HG02678 (cell line): ENCODE measurements around the gene WDPCP.
"Not testable (repeated sequence)": the region's sequence is repeated elsewhere in the genome, so short reads cannot be mapped to it uniquely, and the experiment has no call there.

Source experiments
- ATAC-seq: cut with Tn5 transposase; IDR thresholded peaks from one replicate; pipeline ENCODE4 v1.9.1; 2021; ENCODE audit warnings: mild to moderate bottlenecking, moderate library complexity; ENCODE audit not compliant: unreplicated experiment

The WDPCP gene

DNA sequence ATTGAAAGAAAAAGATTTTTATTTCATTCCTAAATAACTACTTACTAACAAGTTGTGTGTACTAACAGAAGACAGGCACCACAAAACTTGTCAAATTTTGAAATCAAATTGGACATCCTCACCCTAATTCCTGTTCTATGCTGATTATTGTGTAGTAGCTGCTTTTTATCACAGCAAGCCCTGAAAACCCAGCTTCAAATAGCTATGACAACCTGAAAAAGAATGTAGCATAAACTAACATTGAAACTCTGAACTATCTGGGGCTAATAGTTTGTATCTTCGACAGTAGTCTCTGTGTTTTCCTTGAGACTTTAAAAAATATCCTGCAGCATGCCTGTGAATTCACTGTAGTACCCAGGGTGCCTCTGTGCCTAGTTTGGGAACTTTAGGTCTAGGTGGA, 122.6 kb downstream of the WDPCP start:
- no peak for ATAC-seq

DNA sequence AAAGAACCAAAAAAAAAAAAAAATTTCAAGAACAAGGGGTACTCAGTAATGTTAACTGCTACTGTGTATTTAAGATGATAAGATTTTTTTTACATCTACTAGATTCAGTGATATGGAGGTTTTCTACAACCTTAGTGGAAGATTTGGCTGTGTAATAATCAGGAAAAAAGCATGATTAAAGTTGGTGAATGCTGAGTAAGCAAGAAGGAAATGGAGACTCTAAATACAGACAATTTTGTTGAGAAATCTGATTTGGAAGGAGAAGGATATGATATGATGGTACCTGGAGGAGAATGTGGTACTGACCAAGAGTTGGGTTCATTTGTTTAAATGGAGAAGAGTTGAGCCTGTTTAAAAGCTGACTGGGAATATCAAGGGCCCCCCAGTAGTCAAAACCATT, 125.1 kb downstream of the WDPCP start:
- ATAC-seq, result no peak

DNA sequence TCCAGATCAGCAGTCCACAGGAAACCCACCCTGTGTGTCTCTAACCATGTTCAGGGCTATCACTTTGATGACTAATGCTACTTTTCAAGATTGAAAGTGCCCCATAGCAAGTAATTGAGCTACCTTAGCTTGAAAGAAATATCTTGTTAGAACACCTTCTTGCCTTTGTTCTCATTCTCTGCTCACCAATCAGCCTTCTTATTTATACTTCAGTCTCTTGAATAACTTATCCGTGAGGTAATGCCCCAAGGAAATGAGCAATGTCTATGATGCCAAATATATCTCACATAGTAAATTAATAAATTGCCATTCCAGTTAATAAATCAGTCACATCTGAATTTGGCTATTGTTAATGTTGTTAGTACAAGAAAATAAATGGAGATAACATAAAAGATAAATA, 141.6 kb downstream of the WDPCP start:
- no peak for ATAC-seq

DNA sequence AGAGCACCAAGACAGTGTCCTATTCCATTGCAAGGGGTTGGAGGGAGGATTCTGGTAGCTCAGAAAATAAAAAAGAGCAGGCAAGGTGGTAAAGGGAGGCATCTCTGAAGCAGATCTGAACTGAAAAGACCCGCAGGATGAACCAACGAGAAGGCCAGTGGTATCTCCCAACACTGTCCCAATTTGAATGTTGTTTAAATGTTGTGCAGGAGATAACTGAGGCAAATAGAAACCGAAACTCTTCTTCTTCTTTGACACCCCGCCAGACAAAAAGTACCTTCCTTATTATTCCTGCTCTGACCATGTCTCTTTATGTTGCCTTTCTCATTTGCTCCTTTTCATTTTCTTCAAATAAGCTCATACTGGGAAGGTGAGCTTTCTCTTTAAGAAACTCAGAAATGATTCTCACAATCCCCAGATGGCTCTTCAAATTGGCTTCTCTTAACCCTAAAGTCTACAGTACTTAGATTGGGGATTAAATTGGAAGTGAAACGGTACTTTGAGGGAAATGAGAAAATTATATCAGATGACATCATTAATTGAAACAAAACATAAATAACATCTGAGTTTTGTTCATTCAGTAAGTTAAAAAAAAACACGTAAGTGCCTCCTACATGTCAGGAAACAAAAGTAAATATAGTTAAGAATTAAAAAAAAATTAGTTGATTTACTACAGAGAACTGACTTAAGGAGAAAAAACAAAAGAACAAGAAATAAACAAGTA, 143.6 kb downstream of the WDPCP start:
- no peak for ATAC-seq

DNA sequence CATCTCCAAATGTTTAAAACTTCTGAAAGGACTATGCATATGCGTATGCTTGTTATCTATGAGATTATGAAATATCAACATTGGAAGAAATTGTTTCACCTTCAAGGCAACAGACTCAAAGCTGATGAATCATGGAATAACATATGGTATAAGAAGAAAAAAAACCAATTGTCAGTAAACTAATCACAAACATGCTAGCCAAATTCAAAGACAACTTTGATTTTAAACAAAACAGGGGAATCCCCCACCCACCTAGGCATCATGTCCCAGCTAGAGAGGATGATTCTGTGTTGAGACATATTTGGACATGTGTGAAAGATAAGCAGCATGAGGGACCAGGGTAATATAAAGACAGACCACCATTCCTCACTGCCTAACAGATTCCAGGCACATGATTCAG, 147.7 kb downstream of the WDPCP start:
- no peak for ATAC-seq

DNA sequence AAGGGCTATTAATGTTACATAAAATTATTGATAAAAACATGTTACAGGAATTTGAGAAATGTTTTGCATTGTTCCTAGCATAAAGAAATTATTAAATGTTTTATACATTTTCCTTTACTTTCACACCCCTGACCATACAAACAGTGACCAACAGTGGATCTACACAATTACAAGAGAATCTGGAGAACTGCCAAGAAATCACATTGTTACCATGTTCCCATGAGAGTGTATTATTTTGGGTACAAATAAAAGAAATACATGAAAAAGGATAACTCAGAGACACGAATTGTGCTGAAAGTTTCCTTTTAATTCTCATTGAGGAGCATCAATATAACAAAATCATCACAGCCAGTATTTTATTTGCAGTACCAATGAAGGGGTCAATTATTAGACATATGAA, 150.1 kb downstream of the WDPCP start:
- no peak for ATAC-seq

DNA sequence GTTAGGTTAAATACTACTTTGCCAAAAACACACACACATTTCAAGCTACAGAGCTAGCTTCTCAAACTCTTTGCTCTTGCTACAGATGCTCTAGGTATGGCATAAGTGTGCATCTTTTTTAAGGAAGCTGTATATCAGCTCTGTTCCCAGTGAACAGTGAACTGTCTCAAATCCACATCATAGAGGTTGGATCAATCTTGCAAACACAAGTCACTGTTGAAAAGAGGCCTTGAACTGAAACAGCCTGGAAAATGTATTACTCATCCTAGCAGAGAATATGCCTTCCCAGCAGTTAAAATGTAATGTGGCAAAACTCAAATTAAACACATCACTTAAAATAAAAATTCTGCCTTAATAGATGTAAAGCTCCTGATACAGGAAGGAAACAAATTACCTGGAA, 151.8 kb downstream of the WDPCP start:
- ATAC-seq, result no peak

DNA sequence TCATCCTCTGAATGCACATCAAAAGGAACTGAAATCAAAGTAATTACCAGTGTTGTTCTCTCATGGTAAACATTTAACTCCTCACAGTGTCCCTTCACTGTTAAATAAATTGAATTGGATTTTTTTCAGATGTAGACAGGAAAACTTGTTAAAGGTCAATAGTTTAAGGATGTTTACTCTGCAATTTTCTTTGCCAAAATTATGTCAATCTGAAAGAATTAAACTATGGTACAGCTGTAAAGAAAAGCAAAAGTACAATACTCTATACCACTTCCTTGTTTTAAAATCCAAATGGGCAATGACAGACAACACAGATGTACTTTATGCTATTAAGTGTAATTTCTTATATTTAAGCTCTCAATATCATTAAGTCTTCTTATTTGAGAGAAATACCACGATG, 153.2 kb downstream of the WDPCP start:
- ATAC-seq, result no peak

DNA sequence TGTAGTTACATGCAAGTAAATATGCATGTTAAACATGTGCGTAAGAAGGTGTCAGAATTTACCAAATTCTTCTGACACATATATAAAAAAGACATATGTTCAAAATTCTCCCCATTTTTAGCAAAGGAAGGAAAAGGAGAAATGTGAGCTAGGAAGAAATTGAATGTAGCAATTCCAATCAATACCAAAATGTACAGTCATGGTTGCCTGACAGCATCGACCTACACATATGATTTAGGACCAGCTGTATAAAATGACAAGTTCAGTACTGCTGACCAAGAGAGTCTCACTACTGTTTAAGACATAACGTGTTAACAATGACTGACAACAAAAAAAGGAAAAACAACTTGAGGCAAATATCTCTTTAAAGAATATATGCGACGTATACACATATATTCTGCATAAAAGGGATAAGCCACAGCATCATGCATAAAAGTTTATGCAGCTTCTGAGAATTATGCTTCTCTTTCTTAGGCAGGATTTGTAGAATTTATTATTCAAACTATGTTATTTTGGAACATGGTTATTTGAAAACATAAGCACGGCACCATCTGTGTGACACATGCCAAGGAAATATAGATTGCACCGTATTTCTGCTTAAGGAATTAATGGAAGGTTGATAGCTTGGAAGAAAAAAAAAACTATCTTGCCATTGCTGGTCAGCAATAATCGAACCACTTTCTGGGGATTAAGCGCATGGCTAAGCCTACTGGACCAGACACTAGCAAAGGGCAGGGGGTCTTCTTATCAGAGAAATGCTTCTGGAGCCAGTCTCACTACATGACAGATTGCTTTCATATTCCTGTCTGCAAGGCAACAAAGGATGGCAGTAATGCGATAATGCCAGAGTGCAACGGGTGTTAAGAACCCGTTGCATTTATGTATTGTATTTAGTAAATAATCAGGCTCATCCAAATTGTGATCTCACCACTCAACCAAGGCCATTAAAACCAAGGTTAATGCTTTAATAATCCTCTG, 154.0 kb downstream of the WDPCP start:
- no peak for ATAC-seq

DNA sequence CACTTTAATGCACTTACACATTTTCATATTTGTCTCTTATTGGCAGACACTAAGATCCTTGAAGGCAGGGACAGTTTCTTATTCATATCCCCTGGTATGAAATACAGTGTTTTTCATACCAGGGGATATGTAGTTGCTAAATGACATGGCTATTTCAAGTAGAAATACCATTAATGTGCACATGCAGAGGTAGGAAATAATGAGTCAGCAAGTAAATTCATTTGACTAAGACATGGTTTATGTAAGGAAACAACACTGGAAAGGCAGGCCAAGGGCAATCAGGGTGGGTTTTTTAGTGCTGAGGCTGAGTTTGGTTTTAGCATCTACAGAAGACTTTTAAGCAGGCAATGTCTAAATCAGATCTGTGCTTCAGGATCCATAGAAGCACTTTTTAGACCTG, 155.9 kb downstream of the WDPCP start:
- ATAC-seq, result no peak

DNA sequence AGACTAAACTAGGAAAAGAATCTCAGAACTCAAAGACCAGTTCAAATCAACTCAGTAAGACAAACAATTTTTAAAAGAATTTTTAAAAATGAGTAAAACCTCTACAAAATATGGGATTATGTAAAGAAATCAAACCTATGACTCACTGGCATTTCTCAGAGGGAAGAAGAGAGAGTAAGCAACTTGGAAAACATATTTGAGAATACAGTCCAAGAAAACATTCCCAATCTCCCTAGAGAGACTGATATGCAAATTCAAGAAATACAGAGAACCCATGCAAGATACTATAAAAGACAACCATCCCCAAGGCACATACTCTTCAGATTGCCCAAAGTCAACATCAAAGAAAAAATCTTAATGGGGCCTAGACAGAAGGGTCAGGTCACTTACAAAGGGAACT, 162.7 kb downstream of the WDPCP start:
- no peak for ATAC-seq

DNA sequence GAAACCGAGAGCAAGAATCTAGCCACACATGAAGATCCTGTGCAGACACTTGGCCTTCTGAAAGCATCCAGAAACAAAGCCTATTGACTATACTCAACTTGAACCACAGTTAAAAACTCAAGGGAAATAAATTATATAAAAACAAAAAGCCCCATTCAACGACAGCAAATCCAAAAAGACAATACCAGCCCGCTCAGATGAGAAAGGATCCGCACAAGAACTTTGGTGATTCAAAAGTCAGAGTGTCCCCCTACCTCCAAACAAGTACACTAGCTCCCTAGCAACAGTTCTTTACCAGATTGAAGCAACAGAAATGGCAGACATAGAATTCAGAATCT, 163.2 kb downstream of the WDPCP start:
- no peak for ATAC-seq

DNA sequence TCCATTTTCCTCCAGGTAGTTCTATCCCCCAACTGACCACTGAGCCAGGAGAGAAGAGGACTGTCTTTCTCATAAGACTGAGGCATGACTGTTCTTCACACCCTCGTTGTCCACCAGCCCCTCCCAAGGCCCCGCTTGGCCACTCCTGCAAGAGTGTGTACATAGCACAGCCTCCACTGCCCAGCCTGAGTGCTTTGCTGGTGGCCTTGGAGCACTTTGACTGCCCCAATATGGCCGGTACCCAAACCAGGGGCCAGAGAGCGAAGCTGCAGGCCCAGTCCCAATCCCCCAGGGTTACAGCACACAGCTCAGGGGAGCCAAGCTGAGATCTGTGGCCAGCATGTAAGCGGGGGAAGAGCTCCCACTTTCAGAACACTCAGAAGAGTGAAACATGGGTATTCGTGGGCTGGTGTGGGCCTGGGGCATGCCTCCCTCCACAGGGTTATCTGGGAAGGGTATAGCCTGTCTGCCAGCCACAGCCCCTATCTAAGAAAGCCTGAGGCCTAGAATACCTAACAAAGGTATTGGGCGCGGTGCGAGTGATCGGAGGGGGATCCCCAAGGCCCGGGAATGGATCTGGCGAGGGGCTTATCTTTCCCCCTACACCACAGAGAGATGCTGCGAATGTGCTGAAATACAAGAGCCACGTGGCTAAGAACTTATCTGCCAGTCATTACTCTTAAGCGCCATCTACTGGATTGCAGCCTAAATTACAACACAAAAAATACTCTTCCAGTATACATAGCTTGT, 163.8 kb downstream of the WDPCP start:
- peak; percentile 86 for ATAC-seq

DNA sequence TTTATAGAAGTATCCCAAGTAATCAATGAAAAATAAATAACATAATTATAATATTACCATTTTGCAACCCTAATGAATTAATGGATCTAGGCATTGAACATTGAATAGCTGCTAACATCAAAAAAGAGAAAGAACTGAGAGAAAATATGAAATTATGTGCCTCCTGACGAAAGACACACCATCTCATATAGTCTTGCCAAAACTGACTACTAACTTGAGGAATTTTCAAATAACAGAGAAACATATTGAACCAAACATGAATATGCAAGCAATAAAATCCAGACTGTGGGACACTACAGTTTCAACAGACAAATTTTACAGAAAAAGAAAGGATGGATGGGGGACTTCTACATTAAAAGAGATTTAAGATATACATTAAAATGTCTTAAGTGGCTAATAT, 165.7 kb downstream of the WDPCP start:
- ATAC-seq, result no peak

DNA sequence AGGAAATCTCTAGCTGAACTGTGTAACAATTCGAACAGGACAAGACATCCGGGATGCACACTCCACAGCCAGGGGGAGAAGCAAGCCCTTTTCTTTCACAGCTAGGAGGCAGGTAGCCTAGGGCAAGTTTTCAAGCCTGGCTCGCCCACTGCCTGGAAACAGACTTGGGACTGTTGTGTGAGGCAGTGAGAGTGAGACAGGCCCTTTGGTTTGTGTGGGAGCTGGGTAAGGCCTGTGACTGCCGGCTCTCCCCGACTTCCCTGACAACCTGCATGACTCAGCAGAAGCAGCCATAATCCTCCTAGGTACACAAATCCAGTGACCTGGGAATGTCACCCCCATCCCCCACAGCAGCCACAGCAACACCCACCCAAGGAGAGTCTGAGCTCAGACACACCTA, 179.7 kb downstream of the WDPCP start:
- no peak for ATAC-seq

DNA sequence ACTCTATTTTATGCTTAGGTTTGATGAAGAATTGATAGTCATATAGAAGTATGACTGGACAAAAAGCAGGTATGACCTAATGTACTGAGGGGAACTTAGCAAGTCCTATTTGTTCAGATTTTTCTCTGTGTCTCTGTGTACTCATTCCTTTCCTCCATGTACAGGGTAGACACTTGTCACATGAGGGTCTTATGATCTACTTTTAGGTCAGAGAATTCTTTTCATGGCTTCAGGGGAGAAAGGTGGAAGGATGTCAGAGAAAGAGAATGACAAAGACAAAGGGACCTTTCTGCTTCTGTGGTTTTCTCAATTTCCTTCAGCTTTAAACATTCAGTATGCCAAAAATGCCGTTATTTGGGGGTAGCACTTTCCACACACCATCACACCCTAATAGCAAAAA, 181.6 kb downstream of the WDPCP start:
- no peak for ATAC-seq

DNA sequence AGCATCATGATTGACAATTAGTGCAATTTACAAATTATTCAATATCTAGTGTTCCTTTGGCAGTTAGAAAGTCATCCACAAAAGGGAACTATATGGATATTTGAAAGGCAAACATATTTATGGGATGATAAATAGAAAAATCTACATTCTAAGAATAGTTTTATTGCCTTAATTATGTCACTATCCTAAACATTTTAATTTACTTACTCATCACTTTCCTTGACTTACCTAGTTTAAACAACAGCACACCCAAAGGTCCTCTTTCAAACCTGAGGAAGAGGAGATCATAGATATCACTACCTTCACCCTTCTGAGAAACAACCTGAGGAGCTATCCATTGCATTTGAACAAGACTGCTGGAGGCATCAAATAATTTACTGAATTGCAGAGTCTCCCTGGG, 184.5 kb downstream of the WDPCP start:
- no peak for ATAC-seq

DNA sequence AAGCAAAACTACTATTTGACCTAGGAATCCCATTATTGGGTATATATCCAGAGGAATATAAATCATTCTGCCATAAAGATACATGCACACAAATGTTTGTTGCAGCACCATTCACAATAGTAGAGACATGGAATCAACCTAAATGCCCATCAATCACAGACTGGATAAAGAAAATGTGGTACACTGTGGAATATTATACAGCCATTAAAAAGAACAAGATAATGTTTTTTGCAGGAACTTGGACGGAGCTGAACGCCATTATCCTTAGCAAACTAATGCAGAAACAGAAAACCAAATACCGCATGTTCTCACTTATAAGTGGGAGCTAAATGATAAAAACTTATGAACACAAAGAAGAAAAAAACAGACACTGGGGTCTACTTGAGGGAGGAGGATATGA, 185.4 kb downstream of the WDPCP start:
- not testable (repeated sequence) for ATAC-seq

DNA sequence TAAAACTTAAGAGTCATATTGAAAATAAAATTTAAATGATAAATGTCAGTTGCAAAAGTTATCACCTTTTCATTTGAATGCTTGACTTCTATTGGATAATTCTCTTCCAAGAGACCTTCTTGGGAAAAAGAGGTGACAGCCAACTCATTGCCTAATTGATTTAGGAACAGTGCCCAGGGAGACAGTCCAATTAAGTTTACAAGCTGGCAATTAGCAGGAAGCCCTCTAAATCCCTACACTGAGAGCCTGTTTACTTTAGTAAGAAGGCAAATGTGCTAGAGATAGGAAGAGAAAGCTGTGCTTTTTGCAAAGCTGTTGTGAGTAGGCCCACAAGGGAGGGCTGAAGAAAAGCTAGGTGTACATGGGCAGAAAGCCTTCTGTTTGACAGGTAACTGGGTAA, 189.1 kb downstream of the WDPCP start:
- ATAC-seq, result no peak

DNA sequence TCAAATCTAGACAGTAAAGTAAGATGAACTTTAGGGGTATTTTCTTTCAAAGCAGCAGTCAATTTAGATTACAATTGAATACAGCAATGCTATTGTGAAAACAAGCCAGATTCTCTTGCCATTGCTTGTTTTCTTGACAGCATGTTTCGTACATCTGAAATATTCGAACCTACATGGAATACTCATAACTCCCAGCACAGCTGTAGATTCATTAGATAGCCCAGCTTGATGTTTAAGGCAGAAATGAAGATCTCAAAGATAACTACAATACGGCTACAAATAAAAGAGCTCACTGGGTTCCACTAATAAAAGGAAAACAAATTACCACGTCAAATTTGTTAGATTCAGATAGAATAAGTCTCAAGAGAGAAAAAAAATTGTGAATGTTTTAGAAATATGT, 208.8 kb downstream of the WDPCP start:
- ATAC-seq, result no peak

DNA sequence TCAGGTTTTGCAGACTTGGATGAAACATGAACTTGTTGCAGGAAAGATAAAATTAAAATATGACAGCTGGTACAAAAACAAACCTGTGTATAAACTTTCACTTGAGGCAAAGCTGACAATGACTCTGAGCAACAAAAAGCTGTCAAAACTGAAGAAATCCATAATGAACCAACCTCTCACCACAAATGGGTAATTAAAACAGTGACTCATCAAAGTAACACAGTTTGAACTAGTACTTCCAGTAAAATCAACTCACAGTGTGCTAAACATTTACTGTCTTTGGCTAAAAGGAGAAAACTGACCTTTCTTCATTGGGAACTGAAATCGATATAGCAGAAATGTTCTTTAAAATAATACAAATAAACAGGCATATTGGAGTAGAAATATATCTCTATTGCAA, 209.7 kb downstream of the WDPCP start:
- ATAC-seq, result no peak

DNA sequence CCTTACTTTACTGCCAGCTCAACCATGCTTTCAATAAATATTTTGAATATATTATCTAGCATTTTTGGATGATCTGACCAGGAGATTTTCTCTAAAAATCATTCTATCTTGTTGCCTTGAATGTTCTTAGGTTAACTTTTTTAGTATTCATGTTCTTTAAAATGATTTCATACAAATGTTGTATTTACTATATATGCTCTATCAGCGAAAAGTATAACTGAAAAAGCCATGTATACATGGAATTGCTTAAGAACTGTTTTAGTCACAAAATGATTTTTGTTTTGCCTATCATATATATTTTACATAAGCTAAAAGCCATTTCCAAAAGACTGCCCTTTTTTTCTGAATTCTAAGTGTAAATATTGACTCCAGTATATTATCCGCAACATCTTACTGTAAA, 213.9 kb downstream of the WDPCP start:
- ATAC-seq, result no peak
